ENCODE data around the gene ZC3H12D. TPM values are rescaled to one million over a fixed set of nuclear protein-coding genes. Genes with fewer than 3 reads are reported as not detected.

ZC3H12D gene
- total and polyA plus RNA-seq, 2 experiments from 2014 or later, result 0.07 TPM; not detected in 1

DNA sequence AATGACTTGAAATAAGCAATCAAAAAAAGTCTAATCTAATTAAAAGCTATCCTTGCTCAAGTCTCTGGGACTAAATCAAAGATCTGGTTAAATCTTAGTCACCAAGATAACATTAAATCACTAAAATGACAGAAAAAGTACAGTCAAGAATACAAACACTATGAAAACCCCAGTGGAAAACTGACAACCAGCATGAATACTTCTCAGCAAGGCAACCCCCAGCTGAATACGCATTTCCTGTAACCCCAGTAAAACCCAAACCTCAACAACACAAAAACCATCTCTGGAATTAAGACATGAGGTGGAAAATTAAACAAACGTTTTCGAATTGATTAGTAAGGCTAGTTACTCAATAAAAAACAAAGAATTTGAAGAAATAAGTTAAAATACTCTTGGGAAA is 23.7 kb upstream of the ZC3H12D start:
- Histone ChIP-seq H3K4me2 (no peak overlapping the region), H4K20me1 (replicated peaks; ENCODE audit: insufficient read depth) (no peaks in the 10 kb centered on the region), H3K79me2 (replicated peaks; ENCODE audit: insufficient read depth) (no peaks in the 10 kb centered on the region), H3K36me3 (ENCODE audit: insufficient read depth) (0 out of 2 replicates have a peak, but pooled peaks cover 5% of the 10 kb centered on the region), H2AFZ (no peak overlapping the region), H3K9me2 (ENCODE audit: insufficient read depth) (no peaks in the 10 kb centered on the region), H3F3A (replicated peaks; ENCODE audit: low read depth) (no peaks in the 10 kb centered on the region), H3K4me1 (ENCODE audit: insufficient read depth) (peaks cover 10% of the 10 kb centered on the region; the same call in 1 of the 2 replicates), H3K27ac (ENCODE audit: low read depth) (no peak overlapping the region), H3K27me3 (ENCODE audit: insufficient read depth) (no peaks in the 10 kb centered on the region), H3K4me3 (no peak overlapping the region)
- ATAC-seq (no peak), DNase-seq (ENCODE audit: low spot score) (no peak)
- TF ChIP-seq ZNF331 (CRISPR knock-in tag; IDR thresholded peaks at IDR 0.05; ENCODE audit: low read depth) (no peak), ZNF114 (CRISPR knock-in tag; IDR thresholded peaks at IDR 0.05) (no peak), CREB1 (CRISPR knock-in tag; IDR thresholded peaks at IDR 0.05; ENCODE audit: low read depth) (no peak), EZH2phosphoT487 (IDR thresholded peaks at IDR 0.05; ENCODE audit: unreplicated experiment) (no peak), STAT1 (IDR thresholded peaks at IDR 0.05; ENCODE audit: unreplicated experiment) (no peak), EZH2 (IDR thresholded peaks at IDR 0.05; ENCODE audit: low read depth, unreplicated experiment) (no peak)
- TF ChIP-seq, protein P1, sequence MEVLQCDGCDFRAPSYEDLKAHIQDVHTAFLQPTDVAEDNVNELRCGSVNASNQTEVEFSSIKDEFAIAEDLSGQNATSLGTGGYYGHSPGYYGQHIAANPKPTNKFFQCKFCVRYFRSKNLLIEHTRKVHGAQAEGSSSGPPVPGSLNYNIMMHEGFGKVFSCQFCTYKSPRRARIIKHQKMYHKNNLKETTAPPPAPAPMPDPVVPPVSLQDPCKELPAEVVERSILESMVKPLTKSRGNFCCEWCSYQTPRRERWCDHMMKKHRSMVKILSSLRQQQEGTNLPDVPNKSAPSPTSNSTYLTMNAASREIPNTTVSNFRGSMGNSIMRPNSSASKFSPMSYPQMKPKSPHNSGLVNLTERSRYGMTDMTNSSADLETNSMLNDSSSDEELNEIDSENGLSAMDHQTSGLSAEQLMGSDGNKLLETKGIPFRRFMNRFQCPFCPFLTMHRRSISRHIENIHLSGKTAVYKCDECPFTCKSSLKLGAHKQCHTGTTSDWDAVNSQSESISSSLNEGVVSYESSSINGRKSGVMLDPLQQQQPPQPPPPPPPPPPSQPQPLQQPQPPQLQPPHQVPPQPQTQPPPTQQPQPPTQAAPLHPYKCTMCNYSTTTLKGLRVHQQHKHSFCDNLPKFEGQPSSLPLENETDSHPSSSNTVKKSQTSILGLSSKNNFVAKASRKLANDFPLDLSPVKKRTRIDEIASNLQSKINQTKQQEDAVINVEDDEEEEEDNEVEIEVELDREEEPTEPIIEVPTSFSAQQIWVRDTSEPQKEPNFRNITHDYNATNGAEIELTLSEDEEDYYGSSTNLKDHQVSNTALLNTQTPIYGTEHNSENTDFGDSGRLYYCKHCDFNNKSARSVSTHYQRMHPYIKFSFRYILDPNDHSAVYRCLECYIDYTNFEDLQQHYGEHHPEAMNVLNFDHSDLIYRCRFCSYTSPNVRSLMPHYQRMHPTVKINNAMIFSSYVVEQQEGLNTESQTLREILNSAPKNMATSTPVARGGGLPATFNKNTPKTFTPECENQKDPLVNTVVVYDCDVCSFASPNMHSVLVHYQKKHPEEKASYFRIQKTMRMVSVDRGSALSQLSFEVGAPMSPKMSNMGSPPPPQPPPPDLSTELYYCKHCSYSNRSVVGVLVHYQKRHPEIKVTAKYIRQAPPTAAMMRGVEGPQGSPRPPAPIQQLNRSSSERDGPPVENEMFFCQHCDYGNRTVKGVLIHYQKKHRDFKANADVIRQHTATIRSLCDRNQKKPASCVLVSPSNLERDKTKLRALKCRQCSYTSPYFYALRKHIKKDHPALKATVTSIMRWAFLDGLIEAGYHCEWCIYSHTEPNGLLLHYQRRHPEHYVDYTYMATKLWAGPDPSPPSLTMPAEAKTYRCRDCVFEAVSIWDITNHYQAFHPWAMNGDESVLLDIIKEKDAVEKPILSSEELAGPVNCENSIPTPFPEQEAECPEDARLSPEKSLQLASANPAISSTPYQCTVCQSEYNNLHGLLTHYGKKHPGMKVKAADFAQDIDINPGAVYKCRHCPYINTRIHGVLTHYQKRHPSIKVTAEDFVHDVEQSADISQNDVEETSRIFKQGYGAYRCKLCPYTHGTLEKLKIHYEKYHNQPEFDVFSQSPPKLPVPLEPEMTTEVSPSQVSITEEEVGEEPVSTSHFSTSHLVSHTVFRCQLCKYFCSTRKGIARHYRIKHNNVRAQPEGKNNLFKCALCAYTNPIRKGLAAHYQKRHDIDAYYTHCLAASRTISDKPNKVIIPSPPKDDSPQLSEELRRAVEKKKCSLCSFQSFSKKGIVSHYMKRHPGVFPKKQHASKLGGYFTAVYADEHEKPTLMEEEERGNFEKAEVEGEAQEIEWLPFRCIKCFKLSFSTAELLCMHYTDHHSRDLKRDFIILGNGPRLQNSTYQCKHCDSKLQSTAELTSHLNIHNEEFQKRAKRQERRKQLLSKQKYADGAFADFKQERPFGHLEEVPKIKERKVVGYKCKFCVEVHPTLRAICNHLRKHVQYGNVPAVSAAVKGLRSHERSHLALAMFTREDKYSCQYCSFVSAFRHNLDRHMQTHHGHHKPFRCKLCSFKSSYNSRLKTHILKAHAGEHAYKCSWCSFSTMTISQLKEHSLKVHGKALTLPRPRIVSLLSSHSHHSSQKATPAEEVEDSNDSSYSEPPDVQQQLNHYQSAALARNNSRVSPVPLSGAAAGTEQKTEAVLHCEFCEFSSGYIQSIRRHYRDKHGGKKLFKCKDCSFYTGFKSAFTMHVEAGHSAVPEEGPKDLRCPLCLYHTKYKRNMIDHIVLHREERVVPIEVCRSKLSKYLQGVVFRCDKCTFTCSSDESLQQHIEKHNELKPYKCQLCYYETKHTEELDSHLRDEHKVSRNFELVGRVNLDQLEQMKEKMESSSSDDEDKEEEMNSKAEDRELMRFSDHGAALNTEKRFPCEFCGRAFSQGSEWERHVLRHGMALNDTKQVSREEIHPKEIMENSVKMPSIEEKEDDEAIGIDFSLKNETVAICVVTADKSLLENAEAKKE (CRISPR knock-in tag; IDR thresholded peaks at IDR 0.05), result no peak
- Mint-ChIP-seq H3K9me3 (no peaks in the 10 kb centered on the region), H3K27ac (peak overlapping the region; percentile 88), H3K4me1 (peaks cover 15% of the 10 kb centered on the region; the same call in 2 of the 3 replicates), H3K27me3 (ENCODE audit: insufficient read depth, low read depth, poor library complexity) (peaks cover 1% of the 10 kb centered on the region), H3K4me3 (no peak overlapping the region), H3K36me3 (ENCODE audit: low read depth) (peaks cover 4% of the 10 kb centered on the region; the same call in 1 of the 3 replicates)
